NCI-H1694 treated with DMSO at 0.1 percent for 48 hours (cell line): ENCODE measurements around the gene CACNA1I.

ENCODE experiments used
- DNase-seq: peaks from one replicate; lab custom pipeline; 2025; lab: John Stamatoyannopoulos, UW

Gene CACNA1I

GRCh38 chr22:39669432-39669831 is 98.9 kb downstream of the CACNA1I start:
- DNase-seq: no peak

GRCh38 chr22:39671936-39672335 is 101.4 kb downstream of the CACNA1I start:
- DNase-seq: no peak

GRCh38 chr22:39674536-39674935 is 104.0 kb downstream of the CACNA1I start:
- no peak for DNase-seq

- no peak for DNase-seq
Measured at GRCh38 chr22:39675947-39676346, 105.4 kb downstream of the CACNA1I start.

- no peak for DNase-seq
Measured at GRCh38 chr22:39677967-39678366, 107.4 kb downstream of the CACNA1I start.

GRCh38 chr22:39678862-39679490 is 108.4 kb downstream of the CACNA1I start:
- DNase-seq: no peak

GRCh38 chr22:39679652-39680051 is 109.1 kb downstream of the CACNA1I start:
- DNase-seq: no peak

- DNase-seq: no peak
Measured at GRCh38 chr22:39680486-39680885, 109.9 kb downstream of the CACNA1I start.

GRCh38 chr22:39681038-39681861 is 110.7 kb downstream of the CACNA1I start:
- DNase-seq: no peak

GRCh38 chr22:39682994-39683393 is 112.4 kb downstream of the CACNA1I start:
- DNase-seq: no peak

- DNase-seq: no peak
Measured at GRCh38 chr22:39683639-39684038, 113.1 kb downstream of the CACNA1I start.

- no peak for DNase-seq
Measured at GRCh38 chr22:39684702-39685281, 114.2 kb downstream of the CACNA1I start.

GRCh38 chr22:39685336-39686177 is 115.0 kb downstream of the CACNA1I start:
- no peak for DNase-seq

GRCh38 chr22:39686178-39686620 is 115.6 kb downstream of the CACNA1I start:
- DNase-seq: no peak

GRCh38 chr22:39686776-39687525 is 116.4 kb downstream of the CACNA1I start:
- no peak for DNase-seq

GRCh38 chr22:39688186-39688785 is 117.7 kb downstream of the CACNA1I start:
- no peak for DNase-seq

GRCh38 chr22:39689421-39689820 is 118.9 kb downstream of the CACNA1I start:
- no peak for DNase-seq

- no peak for DNase-seq
Measured at GRCh38 chr22:39690881-39691605, 120.5 kb downstream of the CACNA1I start.

- DNase-seq: no peak
Measured at GRCh38 chr22:39693943-39694500, 123.5 kb downstream of the CACNA1I start.
